Colonic mucosa (tissue), 4 donors: ENCODE data around the gene GPR35. TPM values are rescaled to one million over a fixed set of nuclear protein-coding genes. Genes with fewer than 3 reads are reported as not detected.

Experiments used
- DNase-seq: peaks from one replicate; pipeline ENCODE4 v3.0.0-alpha.2; 2020
- H3K27ac ChIP-seq: fragments of 200-600 bp; one replicate; pipeline ENCODE4 v1.8.0; 2021
- H3K27me3 ChIP-seq: fragments of 200-600 bp; one replicate; pipeline ENCODE4 v1.8.0; 2021
- H3K36me3 ChIP-seq: fragments of 200-600 bp; one replicate; pipeline ENCODE4 v1.8.0; 2021
- H3K4me1 ChIP-seq: fragments of 200-600 bp; one replicate; pipeline ENCODE4 v1.8.0; 2021; ENCODE audit warnings: mild to moderate bottlenecking
- H3K4me3 ChIP-seq: fragments of 200-600 bp; one replicate; pipeline ENCODE4 v1.8.0; 2021
- H3K9ac ChIP-seq, 2 donors: one replicate each; pipeline ENCODE4 v1.7.0; 2013; ENCODE audit warnings: control low read depth in 2 of 2, low read depth in 2 of 2, low read length in 2 of 2
- H3K9me3 ChIP-seq: fragments of 200-600 bp; one replicate; pipeline ENCODE4 v1.8.0; 2021
- intact Hi-C: fragments of 100-400 bp; cut with DNase I; formaldehyde crosslinking; loops from one replicate; pipeline ENCODE4 v1.14.1; 2022
- total RNA-seq, 2 donors: library from RNA; stranded (reverse); fragmentation: NEBNext Ultra II Directional in 1 of 2; extraction: Animal tissue kit (Norgen Biotek cat#: 25700) in 1 of 2; gene quantifications; one replicate each; pipeline ENCODE4 v1.2.1, GENCODE V29; 2021
- TF ChIP-seq, protein P1 (sequence below): fragments of 200-600 bp; IDR thresholded peaks from one replicate; pipeline ENCODE4 v1.8.0; 2022; ENCODE audit warnings: antibody characterized with exemption, mild to moderate bottlenecking
- donor health status: healthy.
- donor health status: DM: no; HTN: no; CAD: no.
- donor health status: DM: no; HTN: no; CAD: no.

The GPR35 gene
- total RNA-seq, 2 donors from 2014 or later: 64.4 to 92.2 TPM

DNA sequence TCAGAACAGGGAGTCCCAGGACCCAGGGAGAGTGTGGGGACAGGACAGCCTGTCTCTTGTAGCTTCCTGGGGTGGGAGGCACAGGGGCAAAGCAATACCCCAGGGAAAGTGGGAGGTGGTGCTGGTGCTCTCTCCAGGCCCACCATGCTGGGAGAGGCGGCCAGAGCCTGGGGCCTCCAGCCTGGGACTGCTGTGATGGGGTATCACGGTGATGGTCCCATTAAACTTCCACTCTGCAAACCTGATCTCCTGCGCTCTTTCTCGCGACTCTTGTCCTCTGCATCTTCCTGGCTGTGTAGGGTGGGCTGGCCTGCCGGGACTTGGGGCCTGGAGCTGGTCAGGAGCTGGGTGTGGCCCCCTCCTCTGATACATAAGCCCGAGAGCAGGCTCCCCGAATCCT lies 46.8 kb upstream of the GPR35 start:
- no peak overlapping the region for H3K27ac ChIP-seq

DNA sequence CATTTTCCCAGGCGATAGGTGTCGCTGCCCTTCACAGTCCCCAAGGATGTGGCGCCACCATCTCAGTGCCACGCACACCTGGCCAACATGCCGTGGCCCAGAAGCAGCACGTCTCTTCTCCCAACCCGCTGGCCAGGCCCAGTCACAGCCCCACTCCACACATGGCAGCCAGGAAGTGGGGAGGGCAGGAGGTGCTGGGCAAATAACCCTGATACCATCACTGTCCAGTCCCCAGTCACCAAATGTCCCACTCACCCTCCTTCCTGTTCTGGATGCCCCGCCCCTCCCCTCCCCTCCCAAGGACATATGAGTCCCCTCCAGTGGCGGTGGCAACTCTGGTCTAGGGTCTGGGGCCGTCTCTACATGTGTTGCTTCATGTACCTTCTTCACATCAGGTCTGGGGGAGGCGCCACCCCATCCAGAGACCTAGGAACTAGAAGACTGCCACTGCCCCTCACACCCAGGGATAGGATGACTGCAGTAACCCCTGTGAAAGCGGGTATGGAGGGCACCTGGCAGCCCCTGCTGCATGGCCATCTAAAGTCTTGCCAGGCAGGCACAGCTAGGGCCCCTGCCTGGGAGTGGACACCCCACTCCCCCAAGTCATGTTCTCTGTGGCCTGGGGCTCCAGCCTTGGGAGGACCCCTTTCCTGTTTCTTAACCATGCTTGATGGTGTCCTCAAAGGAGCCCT lies 46.1 kb upstream of the GPR35 start:
- DNase-seq: no peak

More for the DNA sequence above, 46.8 kb upstream of the GPR35 start:
- Histone ChIP-seq H3K4me1 (peaks cover 8% of the 10 kb centered on the region), H3K9me3 (no peaks in the 10 kb centered on the region), H3K36me3 (peaks cover 6% of the 10 kb centered on the region), H3K27me3 (no peaks in the 10 kb centered on the region), H3K9ac (no peak overlapping the region), H3K4me3 (no peak overlapping the region)
- TF ChIP-seq, protein P1, sequence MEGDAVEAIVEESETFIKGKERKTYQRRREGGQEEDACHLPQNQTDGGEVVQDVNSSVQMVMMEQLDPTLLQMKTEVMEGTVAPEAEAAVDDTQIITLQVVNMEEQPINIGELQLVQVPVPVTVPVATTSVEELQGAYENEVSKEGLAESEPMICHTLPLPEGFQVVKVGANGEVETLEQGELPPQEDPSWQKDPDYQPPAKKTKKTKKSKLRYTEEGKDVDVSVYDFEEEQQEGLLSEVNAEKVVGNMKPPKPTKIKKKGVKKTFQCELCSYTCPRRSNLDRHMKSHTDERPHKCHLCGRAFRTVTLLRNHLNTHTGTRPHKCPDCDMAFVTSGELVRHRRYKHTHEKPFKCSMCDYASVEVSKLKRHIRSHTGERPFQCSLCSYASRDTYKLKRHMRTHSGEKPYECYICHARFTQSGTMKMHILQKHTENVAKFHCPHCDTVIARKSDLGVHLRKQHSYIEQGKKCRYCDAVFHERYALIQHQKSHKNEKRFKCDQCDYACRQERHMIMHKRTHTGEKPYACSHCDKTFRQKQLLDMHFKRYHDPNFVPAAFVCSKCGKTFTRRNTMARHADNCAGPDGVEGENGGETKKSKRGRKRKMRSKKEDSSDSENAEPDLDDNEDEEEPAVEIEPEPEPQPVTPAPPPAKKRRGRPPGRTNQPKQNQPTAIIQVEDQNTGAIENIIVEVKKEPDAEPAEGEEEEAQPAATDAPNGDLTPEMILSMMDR: no peak
- intact Hi-C loops: no loop called here
- no peak for DNase-seq

DNA sequence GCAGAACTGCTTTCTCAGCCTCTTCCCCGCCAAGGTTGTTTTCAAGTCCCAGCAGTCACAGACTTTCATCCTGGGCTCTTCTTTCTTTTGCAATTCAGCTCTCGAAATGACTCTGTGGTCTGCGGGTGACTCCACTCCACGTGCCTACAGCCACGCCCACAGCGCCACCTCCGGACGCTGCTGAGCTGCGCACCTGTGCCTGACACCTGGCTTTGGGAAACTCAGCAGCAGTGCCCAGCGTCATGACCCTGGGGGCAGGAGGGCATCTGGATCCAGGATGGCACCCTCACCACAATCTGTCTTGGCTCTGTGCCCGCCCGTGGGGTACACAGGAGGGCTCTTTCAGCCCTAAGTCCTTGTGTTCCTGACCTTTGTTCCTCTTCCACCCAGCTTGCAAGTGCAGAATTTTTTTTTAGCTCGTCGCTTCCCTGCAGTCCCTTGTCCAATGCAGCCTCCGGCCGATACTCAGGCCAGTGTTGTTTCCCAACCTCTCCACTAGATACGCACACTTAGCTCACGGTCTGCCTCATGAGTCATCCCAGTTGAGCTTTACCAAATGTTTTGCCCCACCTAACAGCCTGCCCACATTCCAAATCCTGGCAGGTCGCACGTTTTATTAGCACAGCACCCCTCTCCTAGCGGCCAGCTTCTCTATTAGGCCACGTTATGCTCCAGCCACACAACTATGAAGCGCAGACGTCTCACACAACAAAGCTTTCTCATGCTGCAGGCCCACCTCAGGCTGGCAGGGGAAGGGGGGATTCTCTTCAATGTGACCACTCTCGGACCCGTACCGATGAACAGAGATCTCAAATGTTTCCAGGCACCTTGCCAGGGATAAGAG lies 45.3 kb upstream of the GPR35 start:
- TF ChIP-seq, protein P1: peak; percentile 51
- Histone ChIP-seq H3K36me3 (peaks cover 6% of the 10 kb centered on the region), H3K9ac (peak overlapping the region in 1 of 2 donors; percentile 27), H3K4me3 (no peak overlapping the region), H3K27ac (peak overlapping the region; percentile 44), H3K4me1 (peaks cover 13% of the 10 kb centered on the region), H3K9me3 (no peaks in the 10 kb centered on the region), H3K27me3 (no peaks in the 10 kb centered on the region)
- DNase-seq: peak; percentile 69
- intact Hi-C loops: no loop called here

More for the DNA sequence above, 46.1 kb upstream of the GPR35 start:
- intact Hi-C loops: no loop called here
- Histone ChIP-seq H3K27me3 (no peaks in the 10 kb centered on the region), H3K4me3 (no peak overlapping the region), H3K4me1 (peaks cover 8% of the 10 kb centered on the region), H3K27ac (peak overlapping the region; percentile 44), H3K9ac (no peak overlapping the region), H3K9me3 (no peaks in the 10 kb centered on the region), H3K36me3 (peaks cover 6% of the 10 kb centered on the region)
- TF ChIP-seq, protein P1: no peak

DNA sequence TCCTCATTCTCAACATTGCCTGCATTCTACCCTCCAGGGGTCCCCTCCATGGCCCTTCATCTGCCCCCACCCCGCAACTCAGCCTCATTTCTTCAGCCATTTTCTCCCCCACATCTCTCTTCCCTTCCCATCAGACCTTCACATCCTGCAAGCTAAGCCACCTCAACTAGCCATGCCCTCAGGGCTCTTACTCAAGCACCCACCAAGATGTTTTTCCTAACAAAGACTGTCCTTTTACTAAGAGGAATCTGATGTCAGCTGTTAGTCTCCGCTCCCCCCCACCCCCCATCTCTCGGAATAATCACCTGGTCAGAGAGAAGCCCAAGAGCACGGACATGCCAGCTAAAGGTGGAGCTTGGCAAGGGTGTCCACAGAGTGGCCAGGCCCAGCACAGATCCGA lies 43.5 kb upstream of the GPR35 start:
- intact Hi-C loops: no loop called here
- TF ChIP-seq, protein P1: no peak
- Histone ChIP-seq H3K4me1 (peaks cover 17% of the 10 kb centered on the region), H3K36me3 (peaks cover under 1% of the 10 kb centered on the region), H3K4me3 (no peak overlapping the region), H3K27ac (no peak overlapping the region), H3K9me3 (no peaks in the 10 kb centered on the region), H3K27me3 (no peaks in the 10 kb centered on the region), H3K9ac (no peak overlapping the region)
- DNase-seq: no peak

DNA sequence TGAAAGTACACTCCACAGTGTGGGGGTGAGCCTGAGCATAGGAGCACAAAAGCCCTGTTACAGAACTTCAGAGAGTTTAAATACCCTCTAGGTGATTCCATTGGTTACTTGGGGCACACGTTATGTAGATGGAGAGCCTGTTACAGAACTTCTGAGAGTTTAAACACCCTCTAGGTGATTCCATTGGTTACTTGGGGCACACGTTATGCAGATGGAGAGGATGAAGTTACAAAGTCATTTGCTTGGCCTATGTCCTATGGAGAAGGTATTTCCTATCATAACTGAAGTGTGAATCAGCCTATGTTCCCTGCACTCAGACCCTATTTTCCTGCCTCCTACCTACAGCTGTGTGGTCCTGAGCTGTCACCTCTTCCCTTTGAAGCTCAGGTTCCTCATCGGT lies 42.5 kb upstream of the GPR35 start:
- no peak for DNase-seq
- Histone ChIP-seq H3K4me1 (peaks cover 17% of the 10 kb centered on the region), H3K9ac (no peak overlapping the region), H3K27ac (no peak overlapping the region), H3K4me3 (no peak overlapping the region), H3K27me3 (no peaks in the 10 kb centered on the region), H3K9me3 (no peaks in the 10 kb centered on the region), H3K36me3 (no peaks in the 10 kb centered on the region)
- intact Hi-C loops: no loop called here
- TF ChIP-seq, protein P1: no peak
